Small intestine (tissue), 7 donors: Measurements from ENCODE around the gene OLAH. TPM values are rescaled to one million over a fixed set of nuclear protein-coding genes. Genes with fewer than 3 reads are reported as not detected.
A peak's percentile ranks its signal among the peaks of the same experiment; 100 is the strongest.

Source experiments
- DNase-seq, 2 donors: peaks; one replicate each; pipeline versions ENCODE4 v3.0.0 to v3.0.0-alpha.2; 2013
- FAIRE-seq: peaks from 2 replicates; lab custom pipeline; 2012; peaks lifted over from hg19 to GRCh38; lab: Jason Lieb, UNC
- H3K27ac ChIP-seq, 3 donors: one replicate each; pipeline ENCODE4 v1.5.1; 2013; ENCODE audit warnings: low read length in 2 of 3, mild to moderate bottlenecking in 2 of 3, control low read depth in 1 of 3, inconsistent platforms in 1 of 3, low read depth in 1 of 3, moderate library complexity in 1 of 3
- H3K27me3 ChIP-seq, 3 donors: one replicate each; pipeline ENCODE4 v1.6.1; 2013; ENCODE audit warnings: low read length in 3 of 3, inconsistent platforms in 1 of 3; ENCODE audit not compliant: control insufficient read depth in 3 of 3, insufficient read depth in 3 of 3
- H3K36me3 ChIP-seq, 3 donors: one replicate each; pipeline ENCODE4 v1.6.1; 2013; ENCODE audit warnings: low read length in 3 of 3, inconsistent platforms in 1 of 3, low read depth in 1 of 3, mild to moderate bottlenecking in 1 of 3, moderate library complexity in 1 of 3; ENCODE audit not compliant: control insufficient read depth in 3 of 3, insufficient read depth in 2 of 3
- H3K4me1 ChIP-seq, 3 donors: one replicate each; pipeline ENCODE4 v1.6.1; 2013; ENCODE audit warnings: low read length in 2 of 3, inconsistent platforms in 1 of 3, low read depth in 1 of 3, mild to moderate bottlenecking in 1 of 3, moderate library complexity in 1 of 3; ENCODE audit not compliant: control insufficient read depth in 3 of 3, insufficient read depth in 2 of 3
- H3K4me3 ChIP-seq, 3 donors: one replicate each; pipeline ENCODE4 v1.5.1; 2013; ENCODE audit warnings: low read length in 3 of 3, control low read depth in 1 of 3, inconsistent platforms in 1 of 3, low read depth in 1 of 3, mild to moderate bottlenecking in 1 of 3, moderate library complexity in 1 of 3
- H3K9me3 ChIP-seq, 2 donors: one replicate each; pipeline ENCODE4 v1.6.1; 2013; ENCODE audit warnings: low read depth in 1 of 2, low read length in 1 of 2; ENCODE audit not compliant: control insufficient read depth in 2 of 2, insufficient read depth in 1 of 2
- WGBS, 3 donors: extraction: QIAGEN DNeasy Blood & Tissue Kit; methylation state at CpG; one replicate each; pipeline ENCODE4 v1.1.7; 2013; 5-methylcytosine and 5-hydroxymethylcytosine counted together
- polyA plus RNA-seq, 4 donors: library from polyadenylated mRNA; stranded (reverse) in 3 of 4; unstranded in 1 of 4; fragments of 200-250 nt in 3 of 4; fragments of 120-200 nt in 1 of 4; gene quantifications; one replicate each; pipeline versions ENCODE4 v1.2.1 to v1.2.3, GENCODE V29; 2013
- donor health status: healthy with polysubstance abuse.
- donor health status: control.
- donor health status: control.
- donor health status: Bipolar disorder and iron deficiency.
- donor health status: healthy.

Gene OLAH
- polyA plus RNA-seq, 4 donors, result 0.63 TPM; not detected in 3

GRCh38 chr10:15083674-15084501 lies 40.1 kb downstream of the OLAH start:
- H3K4me1 ChIP-seq, result peaks cover 0 to 3% (median 0%) of the 10 kb centered on the region in 3 donors
- DNase-seq (no peak), FAIRE-seq (no peak)
- peak overlapping the region in 2 of 3 donors; percentile 27 to 33 for H3K4me3 ChIP-seq
- H3K36me3 ChIP-seq, result no peaks in the 10 kb centered on the region
- peak overlapping the region in 2 of 3 donors; percentile 22 to 54 for H3K27ac ChIP-seq
- no peaks in the 10 kb centered on the region for H3K9me3 ChIP-seq
- H3K27me3 ChIP-seq, result no peaks in the 10 kb centered on the region
- 75 to 77% (median 76%) methylated on average over 18 of the region's 18 CpGs for WGBS, 3 donors

- H3K9me3 ChIP-seq, result no peaks in the 10 kb centered on the region
- no peaks in the 10 kb centered on the region for H3K27me3 ChIP-seq
- FAIRE-seq (peak; percentile 67), DNase-seq (peak; percentile 62 to 97)
- H3K4me3 ChIP-seq, result peak overlapping the region in 2 of 3 donors; percentile 27 to 33
- H3K4me1 ChIP-seq, result peaks cover 0 to 4% (median 0%) of the 10 kb centered on the region in 3 donors
- no peaks in the 10 kb centered on the region for H3K36me3 ChIP-seq
- 10 to 28% (median 26%) methylated on average over 7 of the region's 7 CpGs for WGBS, 3 donors
- H3K27ac ChIP-seq, result peak overlapping the region in 2 of 3 donors; percentile 22 to 54
Measured at GRCh38 chr10:15084502-15084922, 40.8 kb downstream of the OLAH start.

GRCh38 chr10:15088428-15089261 lies 44.9 kb downstream of the OLAH start, which contains the start of gene ACBD7:
Gene ACBD7 (minus strand): TSS chr10:15088776. CDS start chr10:15088728, 48 bp downstream.
- Histone ChIP-seq H3K4me1 (peaks cover 0 to 4% (median 0%) of the 10 kb centered on the region in 3 donors), H3K27ac (no peak within 1 kb of the TSS), H3K9me3 (no peaks in the 10 kb centered on the region), H3K27me3 (no peaks in the 10 kb centered on the region), H3K4me3 (peak within 1 kb of the TSS; percentile 48 to 75 (median 55)), H3K36me3 (no peaks in the 10 kb centered on the region)
- FAIRE-seq (no peak), DNase-seq (peak; percentile 82 to 90)
- whole genome bisulfite sequencing, 3 donors, result 7 to 10% (median 7%) methylated on average over 40 to 63 of the region's 63 CpGs

- Histone ChIP-seq H3K36me3 (no peaks in the 10 kb centered on the region), H3K9me3 (no peaks in the 10 kb centered on the region), H3K27me3 (no peaks in the 10 kb centered on the region), H3K4me1 (peaks cover 0 to 4% (median 3%) of the 10 kb centered on the region in 3 donors), H3K27ac (no peak overlapping the region), H3K4me3 (no peak overlapping the region)
- 83 to 85% (median 84%) methylated on average over 5 of the region's 5 CpGs for WGBS, 3 donors
- no peak for DNase-seq
- FAIRE-seq, result no peak
Measured at GRCh38 chr10:15091418-15091817, 47.7 kb downstream of the OLAH start.

- Histone ChIP-seq H3K27me3 (no peaks in the 10 kb centered on the region), H3K4me1 (peaks cover 0 to 4% (median 3%) of the 10 kb centered on the region in 3 donors), H3K36me3 (no peaks in the 10 kb centered on the region), H3K4me3 (no peak overlapping the region), H3K27ac (no peak overlapping the region), H3K9me3 (no peaks in the 10 kb centered on the region)
- WGBS, 3 donors, result 88 to 96% (median 90%) methylated on average over 16 of the region's 16 CpGs
- FAIRE-seq (no peak), DNase-seq (no peak)
Measured at GRCh38 chr10:15092855-15093408, 49.2 kb downstream of the OLAH start.

- H3K4me1 ChIP-seq, result peaks cover 4 to 19% (median 10%) of the 10 kb centered on the region in 3 donors
- FAIRE-seq, result no peak
- H3K4me3 ChIP-seq, result peak overlapping the region; percentile 71 to 85 (median 76)
- WGBS, 3 donors, result 1% methylated on average over 11 of the region's 11 CpGs
- H3K27me3 ChIP-seq, result no peaks in the 10 kb centered on the region
- H3K36me3 ChIP-seq, result peaks cover 0 to 16% (median 3%) of the 10 kb centered on the region in 3 donors
- DNase-seq, result no peak
- H3K9me3 ChIP-seq, result no peaks in the 10 kb centered on the region
- H3K27ac ChIP-seq, result peak overlapping the region in 2 of 3 donors; percentile 99 to 100
Measured at GRCh38 chr10:15096661-15097010, 52.9 kb downstream of the OLAH start.

GRCh38 chr10:15097011-15097812 lies 53.5 kb downstream of the OLAH start, which contains the start of gene RPP38:
Gene RPP38 (plus strand): TSS chr10:15097355. CDS start chr10:15103315, 5,960 bp downstream.
- Histone ChIP-seq H3K9me3 (no peaks in the 10 kb centered on the region), H3K4me1 (peaks cover 4 to 19% (median 10%) of the 10 kb centered on the region in 3 donors), H3K36me3 (peaks cover 2 to 21% (median 3%) of the 10 kb centered on the region in 3 donors), H3K4me3 (peak within 1 kb of the TSS; percentile 71 to 85 (median 76)), H3K27ac (peak within 1 kb of the TSS; percentile 80 to 100 (median 99)), H3K27me3 (no peaks in the 10 kb centered on the region)
- FAIRE-seq (no peak), DNase-seq (peak; percentile 95 to 98)
- 0% methylated on average over 70 to 84 of the region's 84 CpGs for WGBS, 3 donors
